HepG2 (cell line): Measurements from ENCODE around the gene CCND2.

Source experiments
- RAD21 ChIP-seq: fragments of 450-650 bp; formaldehyde crosslinking; IDR thresholded peaks from 2 replicates; pipeline ENCODE4 v1.5.0; 2020; ENCODE audit warnings: mild to moderate bottlenecking
- TF ChIP-seq, protein P1 (sequence below): sonication (generic); formaldehyde crosslinking; IDR thresholded peaks from 2 replicates; pipeline ENCODE4 v1.8.1; 2023; ENCODE audit warnings: missing genetic modification reagents, mild to moderate bottlenecking, borderline replicate concordance

DNA sequence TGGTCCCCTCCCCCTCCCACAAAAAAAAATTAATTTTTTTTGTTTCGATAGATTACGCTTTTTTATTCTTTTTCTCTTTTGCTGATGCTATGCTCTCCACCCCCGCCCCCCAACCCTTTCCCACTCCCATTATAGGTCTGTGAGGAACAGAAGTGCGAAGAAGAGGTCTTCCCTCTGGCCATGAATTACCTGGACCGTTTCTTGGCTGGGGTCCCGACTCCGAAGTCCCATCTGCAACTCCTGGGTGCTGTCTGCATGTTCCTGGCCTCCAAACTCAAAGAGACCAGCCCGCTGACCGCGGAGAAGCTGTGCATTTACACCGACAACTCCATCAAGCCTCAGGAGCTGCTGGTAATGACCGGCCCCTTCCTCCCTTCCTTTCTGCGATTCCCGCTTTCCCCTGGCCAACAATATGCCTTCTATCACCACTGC is 2.3 kb downstream of the CCND2 start:
- TF ChIP-seq, protein P1, sequence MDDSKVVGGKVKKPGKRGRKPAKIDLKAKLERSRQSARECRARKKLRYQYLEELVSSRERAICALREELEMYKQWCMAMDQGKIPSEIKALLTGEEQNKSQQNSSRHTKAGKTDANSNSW (CRISPR knock-in tag) = no peak
- no peak for TF ChIP-seq RAD21 (CRISPR knock-in tag)
